C4-2B (cell line): Measurements from ENCODE around the gene CFAP45.

Experiments used
- CTCF ChIP-seq: fragments of 450-650 bp; conservative IDR thresholded peaks from 2 replicates; pipeline ENCODE4 v1.5.1; 2017; ENCODE audit warnings: mild to moderate bottlenecking
- ZFX ChIP-seq: fragments of 450-650 bp; IDR thresholded peaks from 2 replicates; pipeline ENCODE4 v1.6.1; 2017

- TF ChIP-seq CTCF (no peak), ZFX (no peak)
These were observed 45.8 kb downstream of the CFAP45 start for GRCh38 chr1:159854116-159854692.
